Liver (tissue), 9 donors: ENCODE results near the gene STRIP2. TPM values are rescaled to one million over a fixed set of nuclear protein-coding genes. Genes with fewer than 3 reads are reported as not detected.

ENCODE experiments used
- DNase-seq: peaks from one replicate; pipeline ENCODE4 v3.0.0-alpha.2; 2017; ENCODE audit warnings: low spot score
- H3K27ac ChIP-seq, 2 donors: one replicate each; pipeline ENCODE4 v1.7.0; 2013; ENCODE audit warnings: inconsistent platforms in 2 of 2, low read length in 2 of 2, control low read depth in 1 of 2, low read depth in 1 of 2, mild to moderate bottlenecking in 1 of 2
- H3K27me3 ChIP-seq, 4 donors: one replicate each; pipeline versions ENCODE4 v1.6.1 to v1.7.0; 2013; ENCODE audit warnings: low read length in 3 of 4, inconsistent platforms in 1 of 4, mild to moderate bottlenecking in 1 of 4, moderate library complexity in 1 of 4; ENCODE audit not compliant: control insufficient read depth in 4 of 4, insufficient read depth in 4 of 4
- H3K36me3 ChIP-seq, 4 donors: one replicate each; pipeline versions ENCODE4 v1.6.1 to v1.7.0; 2013; ENCODE audit warnings: low read length in 3 of 4, mild to moderate bottlenecking in 3 of 4, low read depth in 1 of 4, moderate library complexity in 1 of 4; ENCODE audit not compliant: control insufficient read depth in 4 of 4, insufficient read depth in 3 of 4
- H3K4me1 ChIP-seq, 4 donors: one replicate each; pipeline versions ENCODE4 v1.6.1 to v1.7.0; 2013; ENCODE audit warnings: low read length in 3 of 4, mild to moderate bottlenecking in 3 of 4, moderate library complexity in 1 of 4; ENCODE audit not compliant: control insufficient read depth in 4 of 4, insufficient read depth in 4 of 4
- H3K4me3 ChIP-seq, 3 donors: one replicate each; pipeline versions ENCODE4 v1.6.1 to v1.7.0; 2013; ENCODE audit warnings: low read length in 3 of 3, control low read depth in 1 of 3, low read depth in 1 of 3, mild to moderate bottlenecking in 1 of 3
- H3K9ac ChIP-seq, 2 donors: one replicate each; pipeline ENCODE4 v1.7.0; 2013; ENCODE audit warnings: low read length in 2 of 2, mild to moderate bottlenecking in 2 of 2, moderate library complexity in 2 of 2, control low read depth in 1 of 2, low read depth in 1 of 2
- H3K9me3 ChIP-seq, 4 donors: one replicate each; pipeline versions ENCODE4 v1.6.1 to v1.7.0; 2013; ENCODE audit warnings: low read length in 3 of 4; ENCODE audit not compliant: control insufficient read depth in 4 of 4
- EGR1 ChIP-seq, 2 donors: IDR thresholded peaks; 2 replicates each; pipeline ENCODE4 v1.6.1; 2016 to 2018; ENCODE audit warnings: antibody characterized with exemption in 2 of 2, low read depth in 2 of 2
- FOXA1 ChIP-seq: IDR thresholded peaks from 2 replicates; pipeline ENCODE4 v1.6.1; 2016; ENCODE audit warnings: antibody characterized with exemption
- FOXA2 ChIP-seq: IDR thresholded peaks from 2 replicates; pipeline ENCODE4 v1.6.1; 2016; ENCODE audit warnings: antibody characterized with exemption
- GABPA ChIP-seq, 2 donors: IDR thresholded peaks in 1 of 2; conservative IDR thresholded peaks in 1 of 2; 2 replicates each; pipeline ENCODE4 v1.6.1; 2016; ENCODE audit warnings: antibody characterized with exemption in 2 of 2, mild to moderate bottlenecking in 1 of 2, moderate library complexity in 1 of 2
- HNF4A ChIP-seq, 2 donors: conservative IDR thresholded peaks; 2 replicates each; pipeline ENCODE4 v1.6.1; 2016; ENCODE audit warnings: antibody characterized with exemption in 2 of 2, mild to moderate bottlenecking in 2 of 2
- HNF4G ChIP-seq: IDR thresholded peaks from 2 replicates; pipeline ENCODE4 v1.6.1; 2016; ENCODE audit warnings: antibody characterized with exemption
- JUND ChIP-seq, 2 donors: IDR thresholded peaks; 2 replicates each; pipeline ENCODE4 v1.6.1; 2016; ENCODE audit warnings: antibody characterized with exemption in 2 of 2
- NR2F2 ChIP-seq: IDR thresholded peaks from 2 replicates; pipeline ENCODE4 v1.6.1; 2016; ENCODE audit warnings: antibody characterized with exemption
- RAD21 ChIP-seq, 2 donors: IDR thresholded peaks; 2 replicates each; pipeline ENCODE4 v1.6.1; 2016; ENCODE audit warnings: antibody characterized with exemption in 2 of 2, mild to moderate bottlenecking in 2 of 2
- RXRA ChIP-seq, 2 donors: IDR thresholded peaks; 2 replicates each; pipeline ENCODE4 v1.6.1; 2017 to 2018; ENCODE audit warnings: antibody characterized with exemption in 2 of 2, mild to moderate bottlenecking in 1 of 2
- SP1 ChIP-seq: IDR thresholded peaks from 2 replicates; pipeline ENCODE4 v1.6.1; 2018; ENCODE audit warnings: antibody characterized with exemption, mild to moderate bottlenecking
- TAF1 ChIP-seq: conservative IDR thresholded peaks from 2 replicates; pipeline ENCODE4 v1.6.1; 2016; ENCODE audit warnings: antibody characterized with exemption, mild to moderate bottlenecking
- YY1 ChIP-seq: IDR thresholded peaks from 2 replicates; pipeline ENCODE4 v1.6.1; 2016; ENCODE audit warnings: antibody characterized with exemption, mild to moderate bottlenecking
- WGBS: extraction: QIAGEN DNeasy Blood & Tissue Kit; methylation state at CpG from one replicate; pipeline ENCODE4 v1.1.7; 2013; 5-methylcytosine and 5-hydroxymethylcytosine counted together
- polyA plus RNA-seq, 2 donors: library from polyadenylated mRNA; stranded (reverse) in 1 of 2; unstranded in 1 of 2; fragments of 200-250 nt in 1 of 2; fragments of >200 nt in 1 of 2; fragmentation: Nextera tagmentation in 1 of 2; extraction: Ambion mirVana in 1 of 2; gene quantifications; one replicate each; pipeline versions ENCODE4 v1.2.1 to v1.2.3, GENCODE V29; 2013 to 2015
- total RNA-seq, 2 donors: library from RNA; depleted of rRNA; stranded (reverse); fragments of >200 nt; gene quantifications; one replicate each; pipeline ENCODE4 v1.2.3, GENCODE V29; 2014
- TF ChIP-seq, protein P1 (sequence below): fragments of 150-350 bp; IDR thresholded peaks from 2 replicates; pipeline ENCODE4 v1.5.1; 2017; ENCODE audit warnings: improper control_type of control experiment, low read depth, low read length; ENCODE audit not compliant: missing input control
- TF ChIP-seq, protein P2 (sequence below): IDR thresholded peaks from 2 replicates; pipeline ENCODE4 v1.6.1; 2016; ENCODE audit warnings: antibody characterized with exemption
- TF ChIP-seq, protein P3 (sequence below): IDR thresholded peaks from 2 replicates; pipeline ENCODE4 v1.6.1; 2016; ENCODE audit warnings: antibody characterized with exemption, mild to moderate bottlenecking
- TF ChIP-seq, protein P4 (sequence below): IDR thresholded peaks from 2 replicates; pipeline ENCODE4 v1.6.1; 2016; ENCODE audit warnings: antibody characterized with exemption
- TF ChIP-seq, protein P5 (sequence below): IDR thresholded peaks from 2 replicates; pipeline ENCODE4 v1.6.1; 2016; ENCODE audit warnings: antibody characterized with exemption
- donor health status: healthy.
- donor health status: healthy.
- donor health status: healthy.
- donor health status: healthy.
- donor health status: healthy.

Gene STRIP2
- total and polyA plus RNA-seq, 4 donors: 0.18 to 4.8 (median 0.35) TPM

DNA sequence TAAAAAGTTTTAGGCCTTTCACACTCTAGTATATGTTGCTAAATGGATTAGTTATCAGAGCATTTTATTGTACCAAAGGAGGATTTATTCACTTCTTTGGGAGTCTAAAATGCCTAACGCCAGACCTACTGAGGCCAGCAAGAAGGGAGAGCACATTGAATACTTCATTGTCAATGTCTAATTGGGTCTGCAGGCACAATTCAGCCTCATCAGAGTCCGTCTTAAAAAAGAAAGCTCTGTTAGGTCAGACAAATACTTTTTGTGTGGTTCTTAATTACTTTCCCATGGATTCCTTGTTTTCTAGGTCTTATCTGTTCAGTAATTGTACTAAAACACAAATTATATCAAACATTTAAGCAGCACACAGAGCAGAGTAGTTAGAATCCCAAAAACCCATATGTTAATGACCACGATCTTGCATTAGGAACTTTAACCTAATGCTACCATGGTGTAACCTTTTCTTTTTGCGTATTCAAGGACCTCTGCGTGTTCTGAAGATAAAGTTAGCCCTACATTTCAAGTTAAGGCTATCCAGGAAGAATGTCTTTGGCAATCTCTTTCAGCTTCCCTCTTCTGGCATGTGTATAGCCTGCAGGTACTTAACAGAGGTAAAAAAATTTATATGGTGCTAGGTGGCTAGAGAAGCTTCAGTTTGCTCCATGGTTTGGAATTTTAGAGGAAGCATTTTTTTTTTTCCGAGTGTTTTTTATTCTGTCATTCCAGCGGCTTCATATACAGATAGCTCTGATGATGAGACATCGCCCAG, 45.7 kb upstream of the STRIP2 start:
- WGBS: 95% methylated on average over 8 of the region's 8 CpGs
- TF ChIP-seq GABPA (IDR thresholded peaks at IDR 0.05 in 1 of 2, conservative IDR thresholded peaks at IDR 0.05 in 1 of 2) (no peak), SP1 (no peak), JUND (IDR thresholded peaks at IDR 0.05) (no peak), FOXA1 (no peak), YY1 (no peak), EGR1 (IDR thresholded peaks at IDR 0.05; ENCODE audit: low read depth in 2 of 2) (no peak), RAD21 (IDR thresholded peaks at IDR 0.05) (no peak), NR2F2 (no peak), FOXA2 (no peak), TAF1 (no peak), RXRA (IDR thresholded peaks at IDR 0.05) (no peak), HNF4G (no peak), HNF4A (conservative IDR thresholded peaks at IDR 0.05) (no peak)
- TF ChIP-seq, protein P1, sequence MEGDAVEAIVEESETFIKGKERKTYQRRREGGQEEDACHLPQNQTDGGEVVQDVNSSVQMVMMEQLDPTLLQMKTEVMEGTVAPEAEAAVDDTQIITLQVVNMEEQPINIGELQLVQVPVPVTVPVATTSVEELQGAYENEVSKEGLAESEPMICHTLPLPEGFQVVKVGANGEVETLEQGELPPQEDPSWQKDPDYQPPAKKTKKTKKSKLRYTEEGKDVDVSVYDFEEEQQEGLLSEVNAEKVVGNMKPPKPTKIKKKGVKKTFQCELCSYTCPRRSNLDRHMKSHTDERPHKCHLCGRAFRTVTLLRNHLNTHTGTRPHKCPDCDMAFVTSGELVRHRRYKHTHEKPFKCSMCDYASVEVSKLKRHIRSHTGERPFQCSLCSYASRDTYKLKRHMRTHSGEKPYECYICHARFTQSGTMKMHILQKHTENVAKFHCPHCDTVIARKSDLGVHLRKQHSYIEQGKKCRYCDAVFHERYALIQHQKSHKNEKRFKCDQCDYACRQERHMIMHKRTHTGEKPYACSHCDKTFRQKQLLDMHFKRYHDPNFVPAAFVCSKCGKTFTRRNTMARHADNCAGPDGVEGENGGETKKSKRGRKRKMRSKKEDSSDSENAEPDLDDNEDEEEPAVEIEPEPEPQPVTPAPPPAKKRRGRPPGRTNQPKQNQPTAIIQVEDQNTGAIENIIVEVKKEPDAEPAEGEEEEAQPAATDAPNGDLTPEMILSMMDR: no peak
- TF ChIP-seq, protein P2, sequence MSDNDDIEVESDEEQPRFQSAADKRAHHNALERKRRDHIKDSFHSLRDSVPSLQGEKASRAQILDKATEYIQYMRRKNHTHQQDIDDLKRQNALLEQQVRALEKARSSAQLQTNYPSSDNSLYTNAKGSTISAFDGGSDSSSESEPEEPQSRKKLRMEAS: no peak
- TF ChIP-seq, protein P3, sequence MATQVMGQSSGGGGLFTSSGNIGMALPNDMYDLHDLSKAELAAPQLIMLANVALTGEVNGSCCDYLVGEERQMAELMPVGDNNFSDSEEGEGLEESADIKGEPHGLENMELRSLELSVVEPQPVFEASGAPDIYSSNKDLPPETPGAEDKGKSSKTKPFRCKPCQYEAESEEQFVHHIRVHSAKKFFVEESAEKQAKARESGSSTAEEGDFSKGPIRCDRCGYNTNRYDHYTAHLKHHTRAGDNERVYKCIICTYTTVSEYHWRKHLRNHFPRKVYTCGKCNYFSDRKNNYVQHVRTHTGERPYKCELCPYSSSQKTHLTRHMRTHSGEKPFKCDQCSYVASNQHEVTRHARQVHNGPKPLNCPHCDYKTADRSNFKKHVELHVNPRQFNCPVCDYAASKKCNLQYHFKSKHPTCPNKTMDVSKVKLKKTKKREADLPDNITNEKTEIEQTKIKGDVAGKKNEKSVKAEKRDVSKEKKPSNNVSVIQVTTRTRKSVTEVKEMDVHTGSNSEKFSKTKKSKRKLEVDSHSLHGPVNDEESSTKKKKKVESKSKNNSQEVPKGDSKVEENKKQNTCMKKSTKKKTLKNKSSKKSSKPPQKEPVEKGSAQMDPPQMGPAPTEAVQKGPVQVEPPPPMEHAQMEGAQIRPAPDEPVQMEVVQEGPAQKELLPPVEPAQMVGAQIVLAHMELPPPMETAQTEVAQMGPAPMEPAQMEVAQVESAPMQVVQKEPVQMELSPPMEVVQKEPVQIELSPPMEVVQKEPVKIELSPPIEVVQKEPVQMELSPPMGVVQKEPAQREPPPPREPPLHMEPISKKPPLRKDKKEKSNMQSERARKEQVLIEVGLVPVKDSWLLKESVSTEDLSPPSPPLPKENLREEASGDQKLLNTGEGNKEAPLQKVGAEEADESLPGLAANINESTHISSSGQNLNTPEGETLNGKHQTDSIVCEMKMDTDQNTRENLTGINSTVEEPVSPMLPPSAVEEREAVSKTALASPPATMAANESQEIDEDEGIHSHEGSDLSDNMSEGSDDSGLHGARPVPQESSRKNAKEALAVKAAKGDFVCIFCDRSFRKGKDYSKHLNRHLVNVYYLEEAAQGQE: no peak
- TF ChIP-seq, protein P4, sequence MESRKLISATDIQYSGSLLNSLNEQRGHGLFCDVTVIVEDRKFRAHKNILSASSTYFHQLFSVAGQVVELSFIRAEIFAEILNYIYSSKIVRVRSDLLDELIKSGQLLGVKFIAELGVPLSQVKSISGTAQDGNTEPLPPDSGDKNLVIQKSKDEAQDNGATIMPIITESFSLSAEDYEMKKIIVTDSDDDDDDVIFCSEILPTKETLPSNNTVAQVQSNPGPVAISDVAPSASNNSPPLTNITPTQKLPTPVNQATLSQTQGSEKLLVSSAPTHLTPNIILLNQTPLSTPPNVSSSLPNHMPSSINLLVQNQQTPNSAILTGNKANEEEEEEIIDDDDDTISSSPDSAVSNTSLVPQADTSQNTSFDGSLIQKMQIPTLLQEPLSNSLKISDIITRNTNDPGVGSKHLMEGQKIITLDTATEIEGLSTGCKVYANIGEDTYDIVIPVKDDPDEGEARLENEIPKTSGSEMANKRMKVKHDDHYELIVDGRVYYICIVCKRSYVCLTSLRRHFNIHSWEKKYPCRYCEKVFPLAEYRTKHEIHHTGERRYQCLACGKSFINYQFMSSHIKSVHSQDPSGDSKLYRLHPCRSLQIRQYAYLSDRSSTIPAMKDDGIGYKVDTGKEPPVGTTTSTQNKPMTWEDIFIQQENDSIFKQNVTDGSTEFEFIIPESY: no peak
- TF ChIP-seq, protein P5, sequence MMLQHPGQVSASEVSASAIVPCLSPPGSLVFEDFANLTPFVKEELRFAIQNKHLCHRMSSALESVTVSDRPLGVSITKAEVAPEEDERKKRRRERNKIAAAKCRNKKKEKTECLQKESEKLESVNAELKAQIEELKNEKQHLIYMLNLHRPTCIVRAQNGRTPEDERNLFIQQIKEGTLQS: no peak

More for the DNA sequence above, 45.7 kb upstream of the STRIP2 start:
- H3K4me3 ChIP-seq: no peak overlapping the region
- no peak for DNase-seq
- H3K36me3 ChIP-seq: peaks cover 1 to 8% (median 4%) of the 10 kb centered on the region in 4 donors
- no peaks in the 10 kb centered on the region for H3K9me3 ChIP-seq
- no peak overlapping the region for H3K27ac ChIP-seq
- H3K9ac ChIP-seq: no peak overlapping the region
- no peaks in the 10 kb centered on the region for H3K27me3 ChIP-seq
- H3K4me1 ChIP-seq: peaks cover 4 to 7% (median 5%) of the 10 kb centered on the region in 4 donors
